Liver (tissue), 3 donors: ENCODE results near the gene HIRIP3.

Source experiments
- CTCF ChIP-seq: fragments of 150-350 bp; IDR thresholded peaks from 2 replicates; pipeline ENCODE4 v1.5.1; 2017; ENCODE audit warnings: improper control_type of control experiment, low read depth, low read length; ENCODE audit not compliant: missing input control
- SP1 ChIP-seq: IDR thresholded peaks from 2 replicates; pipeline ENCODE4 v1.6.1; 2018; ENCODE audit warnings: antibody characterized with exemption, mild to moderate bottlenecking
- donor health status: healthy.
- donor health status: healthy.

- TF ChIP-seq CTCF (no peak), SP1 (no peak)
Observed at GRCh38 chr16:29990883-29991570, 4.4 kb downstream of the HIRIP3 start.
